Gastroesophageal sphincter (tissue), 3 donors: ENCODE results near the gene CRKL.

Experiments
- EP300 ChIP-seq: sonication (generic); formaldehyde crosslinking; IDR thresholded peaks from one replicate; pipeline ENCODE4 v1.6.1; 2017; ENCODE audit warnings: antibody characterized with exemption, mild to moderate bottlenecking
- POLR2A ChIP-seq, 2 donors: fragments of 450-650 bp; IDR thresholded peaks; one replicate each; pipeline ENCODE4 v1.6.1; 2017; ENCODE audit warnings: antibody characterized with exemption in 2 of 2, mild to moderate bottlenecking in 2 of 2, moderate library complexity in 1 of 2
- TF ChIP-seq, protein P1 (sequence below), 4 experiments: fragments of 200-600 bp in 2 of 4; fragments of 450-650 bp in 2 of 4; sonication (generic) in 1 of 4; IDR thresholded peaks; one replicate each; pipeline ENCODE4 v1.5.1; 2017 to 2019; ENCODE audit warnings: antibody characterized with exemption in 4 of 4, mild to moderate bottlenecking in 2 of 4, moderate library complexity in 2 of 4

GRCh38 chr22:20998411-20999336 is 81.5 kb downstream of the CRKL start:
- TF ChIP-seq, protein P1, sequence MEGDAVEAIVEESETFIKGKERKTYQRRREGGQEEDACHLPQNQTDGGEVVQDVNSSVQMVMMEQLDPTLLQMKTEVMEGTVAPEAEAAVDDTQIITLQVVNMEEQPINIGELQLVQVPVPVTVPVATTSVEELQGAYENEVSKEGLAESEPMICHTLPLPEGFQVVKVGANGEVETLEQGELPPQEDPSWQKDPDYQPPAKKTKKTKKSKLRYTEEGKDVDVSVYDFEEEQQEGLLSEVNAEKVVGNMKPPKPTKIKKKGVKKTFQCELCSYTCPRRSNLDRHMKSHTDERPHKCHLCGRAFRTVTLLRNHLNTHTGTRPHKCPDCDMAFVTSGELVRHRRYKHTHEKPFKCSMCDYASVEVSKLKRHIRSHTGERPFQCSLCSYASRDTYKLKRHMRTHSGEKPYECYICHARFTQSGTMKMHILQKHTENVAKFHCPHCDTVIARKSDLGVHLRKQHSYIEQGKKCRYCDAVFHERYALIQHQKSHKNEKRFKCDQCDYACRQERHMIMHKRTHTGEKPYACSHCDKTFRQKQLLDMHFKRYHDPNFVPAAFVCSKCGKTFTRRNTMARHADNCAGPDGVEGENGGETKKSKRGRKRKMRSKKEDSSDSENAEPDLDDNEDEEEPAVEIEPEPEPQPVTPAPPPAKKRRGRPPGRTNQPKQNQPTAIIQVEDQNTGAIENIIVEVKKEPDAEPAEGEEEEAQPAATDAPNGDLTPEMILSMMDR (IDR thresholded peaks at IDR 0.05), result no peak
- TF ChIP-seq EP300, result no peak
- TF ChIP-seq POLR2A (IDR thresholded peaks at IDR 0.05), result no peak
